ENCODE results near the gene GALNS. TPM values are rescaled to one million over a fixed set of nuclear protein-coding genes. Genes with fewer than 3 reads are reported as not detected.

Gene GALNS
- total and polyA plus RNA-seq, 4 donors = 6.8 to 20.6 (median 10.8) TPM

DNA sequence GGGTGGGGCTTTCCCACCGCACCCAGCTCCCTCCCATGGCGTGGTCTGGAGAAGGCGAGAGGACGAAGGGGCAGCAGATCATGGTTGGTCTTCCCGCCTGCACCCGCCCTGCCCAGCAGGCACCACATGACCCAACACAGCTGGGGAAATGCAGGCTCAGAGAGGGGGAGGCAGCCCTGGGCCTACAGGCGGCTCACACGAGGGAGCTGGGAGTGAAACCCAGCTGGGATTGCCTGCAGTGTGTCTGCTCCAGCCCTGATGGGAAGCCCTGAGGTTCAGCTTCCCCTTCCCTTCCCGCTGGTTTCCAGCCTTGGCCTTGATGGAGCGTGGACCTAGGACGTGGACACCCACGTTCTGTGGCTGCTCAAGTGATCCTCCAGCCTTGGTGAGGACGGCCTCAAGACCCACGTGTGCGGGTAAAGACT, 29.7 kb upstream of the GALNS start:
- Histone ChIP-seq H3K9ac (ENCODE audit: low read depth in 1 of 2, low read length in 2 of 2) (no peak overlapping the region), H3K4me3 (ENCODE audit: low read depth in 1 of 3, low read length in 3 of 3) (no peak overlapping the region), H3K27ac (ENCODE audit: low read depth in 1 of 2, low read length in 2 of 2) (peak overlapping the region in 1 of 2 donors; percentile 19), H3K36me3 (ENCODE audit: control insufficient read depth in 4 of 4, insufficient read depth in 3 of 4, low read depth in 1 of 4, low read length in 3 of 4) (no peaks in the 10 kb centered on the region), H3K27me3 (ENCODE audit: control insufficient read depth in 4 of 4, insufficient read depth in 4 of 4, low read length in 3 of 4) (no peaks in the 10 kb centered on the region), H3K4me1 (ENCODE audit: control insufficient read depth in 4 of 4, insufficient read depth in 4 of 4, low read length in 3 of 4) (peaks cover 6 to 38% (median 25%) of the 10 kb centered on the region in 4 donors), H3K9me3 (ENCODE audit: control insufficient read depth in 4 of 4, low read length in 3 of 4) (no peaks in the 10 kb centered on the region)
- 89% methylated on average over 15 of the region's 15 CpGs for WGBS
- no peak for DNase-seq (ENCODE audit: low spot score)
- no peak for TF ChIP-seq GABPA (IDR thresholded peaks at IDR 0.05 in 1 of 2, conservative IDR thresholded peaks at IDR 0.05 in 1 of 2)
- TF ChIP-seq FOXA1 (IDR thresholded peaks at IDR 0.05) = no peak
- no peak for TF ChIP-seq RXRA (IDR thresholded peaks at IDR 0.05)
- TF ChIP-seq, protein P1, sequence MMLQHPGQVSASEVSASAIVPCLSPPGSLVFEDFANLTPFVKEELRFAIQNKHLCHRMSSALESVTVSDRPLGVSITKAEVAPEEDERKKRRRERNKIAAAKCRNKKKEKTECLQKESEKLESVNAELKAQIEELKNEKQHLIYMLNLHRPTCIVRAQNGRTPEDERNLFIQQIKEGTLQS (IDR thresholded peaks at IDR 0.05) = no peak
- TF ChIP-seq, protein P2, sequence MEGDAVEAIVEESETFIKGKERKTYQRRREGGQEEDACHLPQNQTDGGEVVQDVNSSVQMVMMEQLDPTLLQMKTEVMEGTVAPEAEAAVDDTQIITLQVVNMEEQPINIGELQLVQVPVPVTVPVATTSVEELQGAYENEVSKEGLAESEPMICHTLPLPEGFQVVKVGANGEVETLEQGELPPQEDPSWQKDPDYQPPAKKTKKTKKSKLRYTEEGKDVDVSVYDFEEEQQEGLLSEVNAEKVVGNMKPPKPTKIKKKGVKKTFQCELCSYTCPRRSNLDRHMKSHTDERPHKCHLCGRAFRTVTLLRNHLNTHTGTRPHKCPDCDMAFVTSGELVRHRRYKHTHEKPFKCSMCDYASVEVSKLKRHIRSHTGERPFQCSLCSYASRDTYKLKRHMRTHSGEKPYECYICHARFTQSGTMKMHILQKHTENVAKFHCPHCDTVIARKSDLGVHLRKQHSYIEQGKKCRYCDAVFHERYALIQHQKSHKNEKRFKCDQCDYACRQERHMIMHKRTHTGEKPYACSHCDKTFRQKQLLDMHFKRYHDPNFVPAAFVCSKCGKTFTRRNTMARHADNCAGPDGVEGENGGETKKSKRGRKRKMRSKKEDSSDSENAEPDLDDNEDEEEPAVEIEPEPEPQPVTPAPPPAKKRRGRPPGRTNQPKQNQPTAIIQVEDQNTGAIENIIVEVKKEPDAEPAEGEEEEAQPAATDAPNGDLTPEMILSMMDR (IDR thresholded peaks at IDR 0.05; ENCODE audit: low read depth, low read length, missing input control) = no peak
- no peak for TF ChIP-seq HNF4G (IDR thresholded peaks at IDR 0.05)
- no peak for TF ChIP-seq RAD21 (IDR thresholded peaks at IDR 0.05)
- no peak for TF ChIP-seq TAF1 (conservative IDR thresholded peaks at IDR 0.05)
- TF ChIP-seq HNF4A (conservative IDR thresholded peaks at IDR 0.05) = no peak
- TF ChIP-seq SP1 (IDR thresholded peaks at IDR 0.05) = no peak
- TF ChIP-seq FOXA2 (IDR thresholded peaks at IDR 0.05) = no peak
- no peak for TF ChIP-seq EGR1 (IDR thresholded peaks at IDR 0.05; ENCODE audit: low read depth in 2 of 2)
- no peak for TF ChIP-seq NR2F2 (IDR thresholded peaks at IDR 0.05)
- TF ChIP-seq, protein P3, sequence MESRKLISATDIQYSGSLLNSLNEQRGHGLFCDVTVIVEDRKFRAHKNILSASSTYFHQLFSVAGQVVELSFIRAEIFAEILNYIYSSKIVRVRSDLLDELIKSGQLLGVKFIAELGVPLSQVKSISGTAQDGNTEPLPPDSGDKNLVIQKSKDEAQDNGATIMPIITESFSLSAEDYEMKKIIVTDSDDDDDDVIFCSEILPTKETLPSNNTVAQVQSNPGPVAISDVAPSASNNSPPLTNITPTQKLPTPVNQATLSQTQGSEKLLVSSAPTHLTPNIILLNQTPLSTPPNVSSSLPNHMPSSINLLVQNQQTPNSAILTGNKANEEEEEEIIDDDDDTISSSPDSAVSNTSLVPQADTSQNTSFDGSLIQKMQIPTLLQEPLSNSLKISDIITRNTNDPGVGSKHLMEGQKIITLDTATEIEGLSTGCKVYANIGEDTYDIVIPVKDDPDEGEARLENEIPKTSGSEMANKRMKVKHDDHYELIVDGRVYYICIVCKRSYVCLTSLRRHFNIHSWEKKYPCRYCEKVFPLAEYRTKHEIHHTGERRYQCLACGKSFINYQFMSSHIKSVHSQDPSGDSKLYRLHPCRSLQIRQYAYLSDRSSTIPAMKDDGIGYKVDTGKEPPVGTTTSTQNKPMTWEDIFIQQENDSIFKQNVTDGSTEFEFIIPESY (IDR thresholded peaks at IDR 0.05) = no peak
- no peak for TF ChIP-seq MAX (IDR thresholded peaks at IDR 0.05)
- TF ChIP-seq JUND (IDR thresholded peaks at IDR 0.05) = no peak
- no peak for TF ChIP-seq YY1 (IDR thresholded peaks at IDR 0.05)

- no peak for TF ChIP-seq RAD21 (IDR thresholded peaks at IDR 0.05)
- no peak for TF ChIP-seq RXRA (IDR thresholded peaks at IDR 0.05)
- no peak for TF ChIP-seq JUND (IDR thresholded peaks at IDR 0.05)
- no peak for TF ChIP-seq FOXA2 (IDR thresholded peaks at IDR 0.05)
- no peak for TF ChIP-seq EGR1 (IDR thresholded peaks at IDR 0.05; ENCODE audit: low read depth in 2 of 2)
- TF ChIP-seq YY1 (IDR thresholded peaks at IDR 0.05) = no peak
- TF ChIP-seq, protein P3 (IDR thresholded peaks at IDR 0.05) = no peak
- TF ChIP-seq HNF4A (conservative IDR thresholded peaks at IDR 0.05) = no peak
- no peak for TF ChIP-seq GABPA (IDR thresholded peaks at IDR 0.05 in 1 of 2, conservative IDR thresholded peaks at IDR 0.05 in 1 of 2)
- no peak for TF ChIP-seq SP1 (IDR thresholded peaks at IDR 0.05)
- TF ChIP-seq NR2F2 (IDR thresholded peaks at IDR 0.05) = no peak
- TF ChIP-seq REST (IDR thresholded peaks at IDR 0.05) = no peak
- TF ChIP-seq HNF4G (IDR thresholded peaks at IDR 0.05) = no peak
- TF ChIP-seq, protein P2 (IDR thresholded peaks at IDR 0.05; ENCODE audit: low read depth, low read length, missing input control) = no peak
- Histone ChIP-seq H3K4me1 (ENCODE audit: control insufficient read depth in 4 of 4, insufficient read depth in 4 of 4, low read length in 3 of 4) (peaks cover 7 to 44% (median 27%) of the 10 kb centered on the region in 4 donors), H3K9me3 (ENCODE audit: control insufficient read depth in 4 of 4, low read length in 3 of 4) (no peaks in the 10 kb centered on the region), H3K27me3 (ENCODE audit: control insufficient read depth in 4 of 4, insufficient read depth in 4 of 4, low read length in 3 of 4) (no peaks in the 10 kb centered on the region), H3K9ac (ENCODE audit: low read depth in 1 of 2, low read length in 2 of 2) (no peak overlapping the region), H3K27ac (ENCODE audit: low read depth in 1 of 2, low read length in 2 of 2) (no peak overlapping the region), H3K4me3 (ENCODE audit: low read depth in 1 of 3, low read length in 3 of 3) (no peak overlapping the region), H3K36me3 (ENCODE audit: control insufficient read depth in 4 of 4, insufficient read depth in 3 of 4, low read depth in 1 of 4, low read length in 3 of 4) (no peaks in the 10 kb centered on the region)
- no peak for DNase-seq (ENCODE audit: low spot score)
- WGBS = 95% methylated on average over 28 of the region's 28 CpGs
Observed at GRCh38 chr16:88885693-88886280, 29.0 kb upstream of the GALNS start.
